ENCODE results near the gene MSRB1.

MSRB1 gene

DNA sequence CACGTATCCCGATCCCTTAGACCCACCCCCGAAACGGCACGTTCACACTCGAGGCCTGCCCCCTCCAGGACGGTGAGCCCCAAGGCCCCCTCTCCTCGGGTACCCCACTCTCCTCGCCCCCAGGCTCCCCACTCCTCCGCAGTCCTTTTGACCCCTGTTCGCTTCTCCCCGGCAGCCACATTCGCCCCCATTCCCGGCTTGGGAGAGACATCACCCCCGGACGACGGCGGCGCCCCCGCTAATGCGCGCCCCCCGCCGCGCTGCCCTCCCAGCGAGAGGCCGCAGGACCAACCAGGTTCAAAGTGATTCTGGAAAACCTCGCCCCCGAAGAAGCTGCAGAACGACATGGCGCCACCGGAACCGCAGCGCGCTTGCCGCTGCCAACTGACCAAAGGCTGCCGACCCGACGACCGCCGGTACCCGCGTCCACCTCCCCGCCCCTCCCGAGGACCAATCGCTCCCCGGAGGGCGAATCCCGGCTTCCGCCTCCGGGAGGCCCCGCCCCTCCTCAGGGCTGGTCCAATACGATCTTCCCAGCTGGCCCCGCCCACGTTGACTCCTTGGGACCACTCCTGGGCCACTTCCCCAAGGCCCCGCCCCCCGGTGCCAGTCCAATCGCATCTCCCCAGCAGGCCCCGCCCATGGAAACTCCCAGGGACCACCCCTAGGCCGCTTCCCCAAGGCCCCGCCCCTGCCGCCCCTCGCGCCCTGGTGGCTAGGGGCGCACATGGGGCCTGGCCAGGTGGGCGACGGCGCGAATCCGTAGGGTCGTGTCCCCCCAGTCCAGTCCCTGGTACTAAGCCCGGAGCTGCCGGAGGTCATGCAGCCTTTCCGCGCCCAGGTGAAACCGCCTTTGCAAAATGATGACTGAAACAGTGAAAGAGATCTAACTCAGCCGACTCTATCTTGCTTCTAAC, at the start of gene MSRB1:
Gene MSRB1 (minus strand): TSS at position 390 of the 917 bp plus-strand sequence. CDS start 43 bp downstream, at position 347.
- peak; percentile 98 to 99 for DNase-seq

GRCh38 chr16:1991948-1992703, 49.1 kb upstream of the MSRB1 start:
- DNase-seq: peak; percentile 97 to 99

DNA sequence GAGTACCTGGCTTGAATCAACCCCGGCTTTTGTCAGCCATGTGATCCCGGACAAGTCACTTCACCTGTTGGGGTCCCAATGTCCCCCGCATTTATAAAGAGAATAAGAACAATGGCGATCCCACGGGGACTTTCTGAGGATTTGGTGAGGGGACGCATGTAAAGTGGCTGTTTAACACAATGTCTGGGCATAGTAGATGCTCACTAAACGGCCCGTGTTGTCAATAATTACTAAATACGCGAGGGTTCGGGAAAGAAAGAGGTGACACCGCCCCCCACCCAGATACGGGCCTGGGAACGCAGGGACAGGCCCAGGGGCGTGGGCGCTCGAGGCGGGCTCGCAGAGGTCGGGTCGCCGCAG, 48.6 kb upstream of the MSRB1 start:
- no peak for DNase-seq

DNA sequence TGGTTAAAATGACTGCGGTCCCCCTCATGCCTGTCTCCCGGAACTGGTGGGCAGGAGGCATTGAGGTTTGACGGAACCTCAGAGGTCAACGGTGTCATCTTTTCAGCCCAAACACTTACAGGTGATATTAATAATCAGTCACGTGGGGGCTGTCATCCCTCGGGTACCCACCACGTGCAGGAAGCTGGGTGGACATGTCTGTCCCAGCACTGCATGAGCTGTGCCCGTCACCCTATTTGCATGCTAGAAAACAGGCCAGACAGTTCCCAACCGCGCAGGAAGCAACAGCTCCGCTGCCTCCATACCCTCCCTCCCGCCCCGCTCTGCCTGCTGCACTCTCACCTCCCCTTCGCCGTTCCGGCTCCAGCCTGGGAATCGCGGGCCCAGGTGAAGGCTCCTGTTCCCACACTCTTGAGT, 48.1 kb upstream of the MSRB1 start:
- DNase-seq: peak in 1 of 2 experiments; percentile 33

GRCh38 chr16:1990351-1991134, 47.5 kb upstream of the MSRB1 start:
- no peak for DNase-seq

DNA sequence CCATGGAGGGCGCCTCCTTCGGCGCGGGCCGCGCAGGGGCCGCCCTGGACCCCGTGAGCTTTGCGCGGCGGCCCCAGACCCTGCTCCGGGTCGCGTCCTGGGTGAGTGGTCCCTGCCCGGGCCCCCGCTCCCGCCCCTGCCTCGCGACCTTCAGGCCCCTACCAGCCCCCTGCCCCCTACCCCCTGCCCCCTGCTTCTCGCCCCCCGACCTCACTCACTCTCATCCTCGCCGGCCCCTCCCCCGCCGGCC, 47.0 kb upstream of the MSRB1 start:
- DNase-seq: no peak

GRCh38 chr16:1989209-1990100, 46.5 kb upstream of the MSRB1 start, which contains the start of gene SYNGR3:
SYNGR3 (plus strand) TSS chr16:1989970; CDS start chr16:1990103, 133 bp downstream.
- DNase-seq: no peak

GRCh38 chr16:1987198-1987597, 44.2 kb upstream of the MSRB1 start:
- DNase-seq: no peak

GRCh38 chr16:1985466-1986150, 42.6 kb upstream of the MSRB1 start:
- DNase-seq: no peak

DNA sequence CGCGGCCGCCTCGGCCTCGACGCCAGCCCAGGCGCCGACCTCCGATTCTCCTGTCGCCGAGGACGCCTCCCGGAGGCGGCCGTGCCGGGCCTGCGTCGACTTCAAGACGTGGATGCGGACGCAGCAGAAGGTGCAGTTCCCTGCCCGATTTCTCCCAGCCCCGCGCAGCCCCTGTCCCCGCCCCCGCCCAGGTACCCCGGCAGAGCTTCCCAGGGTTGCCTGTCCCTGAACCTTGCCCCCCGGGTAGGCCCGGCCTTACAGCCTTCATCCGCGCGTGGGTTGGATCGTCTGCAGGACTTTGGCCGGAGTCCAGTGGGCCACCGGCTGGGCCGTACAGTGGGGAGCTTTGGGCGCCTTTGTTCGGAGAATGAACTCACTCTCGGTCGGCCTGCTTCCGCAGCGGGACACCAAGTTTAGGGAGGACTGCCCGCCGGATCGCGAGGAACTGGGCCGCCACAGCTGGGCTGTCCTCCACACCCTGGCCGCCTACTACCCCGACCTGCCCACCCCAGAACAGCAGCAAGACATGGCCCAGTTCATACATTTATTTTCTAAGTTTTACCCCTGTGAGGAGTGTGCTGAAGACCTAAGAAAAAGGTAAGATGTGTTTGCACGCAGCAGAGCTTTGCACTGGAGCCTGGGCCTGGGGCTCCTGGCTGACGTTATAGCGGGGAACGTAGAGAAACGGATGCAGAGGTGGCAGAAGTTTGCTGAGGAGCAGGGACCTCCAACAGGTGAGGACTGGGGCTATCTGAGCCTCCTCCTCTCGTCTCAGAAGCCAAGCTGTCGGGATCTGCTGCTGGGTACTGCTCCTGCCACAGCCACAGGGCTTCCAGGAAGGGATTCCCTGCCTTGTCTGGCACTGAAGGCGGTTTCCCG, 41.6 kb upstream of the MSRB1 start:
- DNase-seq: no peak

DNA sequence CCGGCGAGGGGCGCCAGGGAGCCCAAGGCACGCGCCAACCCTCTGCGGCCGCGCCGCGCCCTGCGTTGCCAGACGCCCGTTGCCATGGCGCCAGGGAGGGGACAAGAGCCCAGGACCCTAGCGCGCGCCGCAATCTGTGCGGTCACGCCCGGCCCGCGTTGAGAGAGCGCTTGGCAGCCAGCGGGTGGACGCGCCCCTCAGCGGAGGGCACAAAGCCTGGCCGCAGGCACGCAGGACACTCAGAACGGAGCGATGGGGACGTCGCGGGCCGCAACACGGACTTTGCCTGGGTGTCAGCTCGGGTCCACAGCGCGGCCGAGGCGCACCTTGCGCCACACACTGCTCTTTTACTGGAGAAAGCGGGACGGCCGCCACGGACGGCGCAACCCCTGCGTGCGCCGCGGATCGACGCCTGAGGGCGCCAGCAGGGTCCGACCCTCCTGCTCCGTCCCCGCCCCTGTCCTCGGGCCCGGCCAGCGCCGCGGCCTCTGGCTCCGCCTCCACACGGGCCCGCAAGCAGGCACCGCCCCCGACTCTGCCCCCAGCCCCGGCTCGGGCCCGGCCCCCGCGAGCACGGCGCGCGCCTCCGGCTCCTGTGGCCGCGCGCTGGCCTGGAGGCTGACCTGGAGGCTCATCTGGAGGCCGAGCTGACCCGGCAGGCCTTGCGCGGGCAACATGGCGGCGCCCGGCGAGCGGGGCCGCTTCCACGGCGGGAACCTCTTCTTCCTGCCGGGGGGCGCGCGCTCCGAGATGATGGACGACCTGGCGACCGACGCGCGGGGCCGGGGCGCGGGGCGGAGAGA, 40.7 kb upstream of the MSRB1 start, which contains the start of gene GFER:
Gene GFER (plus strand): TSS at position 650 of the 803 bp plus-strand sequence. CDS start 26 bp downstream, at position 676.
- DNase-seq: peak; percentile 46 to 70

DNA sequence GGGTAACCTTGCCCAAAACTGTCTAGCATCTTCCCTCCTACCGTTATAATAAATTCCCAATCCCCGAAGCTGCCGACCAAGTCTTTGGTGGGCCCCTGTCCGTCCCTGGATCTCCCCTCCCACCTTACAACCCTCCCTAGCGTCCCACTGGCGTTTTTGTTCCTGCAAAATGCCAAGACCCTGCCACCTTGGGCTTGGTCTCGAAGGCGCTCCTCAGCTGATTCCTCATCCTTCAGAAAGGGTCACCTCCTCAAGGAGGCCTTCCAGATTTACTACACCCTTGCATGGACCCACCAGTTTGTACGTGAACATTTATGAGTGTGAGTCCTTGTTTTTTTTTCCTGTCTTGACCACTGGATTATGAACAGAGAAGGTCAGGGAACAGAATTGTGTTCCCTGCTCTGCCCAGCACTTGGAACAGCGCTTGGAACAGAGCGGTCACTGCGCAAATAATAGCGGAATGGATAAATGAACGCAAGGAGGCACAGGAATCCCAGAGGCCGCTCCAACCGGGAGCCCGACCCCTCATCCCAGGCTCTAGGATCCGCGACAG, 40.1 kb upstream of the MSRB1 start:
- DNase-seq: no peak

DNA sequence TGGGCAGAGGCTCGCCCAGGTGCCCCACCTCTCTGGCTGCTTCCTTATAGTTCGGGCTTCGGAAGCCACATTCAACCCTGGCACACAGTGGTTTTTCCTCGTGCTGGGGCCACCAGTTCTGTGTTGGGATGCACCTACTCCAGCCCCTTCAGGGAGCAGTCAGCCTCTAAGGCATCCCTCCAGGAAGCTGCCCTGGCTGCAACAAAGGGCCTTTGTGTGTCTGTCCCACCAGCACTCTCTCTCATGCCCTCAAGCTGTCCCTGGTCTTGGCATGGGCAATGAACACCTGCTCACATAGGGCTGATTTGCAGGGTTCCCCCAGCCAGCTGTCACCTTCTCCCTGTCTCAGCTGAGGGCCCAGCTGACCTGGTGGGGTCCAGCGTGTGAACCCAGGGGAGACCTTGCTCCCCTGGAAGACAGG, 39.0 kb upstream of the MSRB1 start:
- DNase-seq: no peak

- DNase-seq: no peak
Measured at GRCh38 chr16:1981398-1981836, 38.4 kb upstream of the MSRB1 start, which contains the start of gene NOXO1. NOXO1 (minus strand) TSS chr16:1981469; CDS start chr16:1981179, 290 bp downstream.

GRCh38 chr16:1980770-1981087, 37.7 kb upstream of the MSRB1 start:
- no peak for DNase-seq

GRCh38 chr16:1980030-1980769, 37.2 kb upstream of the MSRB1 start:
- no peak for DNase-seq

- peak; percentile 51 to 74 for DNase-seq
Measured at GRCh38 chr16:1979271-1980029, 36.5 kb upstream of the MSRB1 start.

Data from stimulated activated CD4-positive, alpha-beta T cell treated with anti-CD3 and anti-CD28 coated beads, Interleukin-4, amount 100 ng/mL, for 4 hours (primary cell).